ENCODE measurements around the gene AATK. TPM values are rescaled to one million over a fixed set of nuclear protein-coding genes. Genes with fewer than 3 reads are reported as not detected.

AATK gene
- total and polyA plus RNA-seq, 2 of the 4 experiments (the other 2 are of a cell fraction), result under 0.01 to 0.21 TPM

- H3K18ac ChIP-seq (ENCODE audit: low read depth, low read length), result no peak overlapping the region
- ATAC-seq (ENCODE audit: low read depth), result no peak
- no peak overlapping the region for H4K5ac ChIP-seq (ENCODE audit: low read depth, low read length)
- no peaks in the 10 kb centered on the region for H3K4me1 ChIP-seq (ENCODE audit: control insufficient read depth, insufficient read depth, low read length)
- WGBS, 2 experiments (ENCODE audit: extremely low coverage in 2 of 2, insufficient read length in 1 of 2), result 64% methylated on average over 6 of the region's 25 CpGs; no CpG with 5 or more reads in 1 of the 2 experiments
- peaks cover 26% of the 10 kb centered on the region; the same call in 1 of the 2 replicates for H3K27me3 ChIP-seq (ENCODE audit: control insufficient read depth, insufficient read depth, low read length)
- H4K20me1 ChIP-seq (ENCODE audit: insufficient read depth, low read length), result no peaks in the 10 kb centered on the region
- BruUV-seq (replicated peaks), result no TSS peak
- H3K9me1 ChIP-seq (ENCODE audit: insufficient read depth, low read length), result no peaks in the 10 kb centered on the region
- H3K4me3 ChIP-seq (ENCODE audit: insufficient read depth, low read depth, low read length), result no peak overlapping the region
- no peak overlapping the region for H2AFZ ChIP-seq (replicated peaks; ENCODE audit: low read length, poor library complexity)
- no peak overlapping the region for H3K4me2 ChIP-seq (ENCODE audit: low read depth, low read length)
- no peak overlapping the region for H2BK15ac ChIP-seq (ENCODE audit: low read depth, low read length)
- H3K14ac ChIP-seq (replicated peaks; ENCODE audit: low read depth, low read length), result no peak overlapping the region
- no peak overlapping the region for H2BK5ac ChIP-seq (ENCODE audit: low read depth, low read length, poor library complexity, severe bottlenecking)
- no peak overlapping the region for H3K23ac ChIP-seq (ENCODE audit: low read depth, low read length)
- H3K4ac ChIP-seq (ENCODE audit: low read depth, low read length), result no peak overlapping the region
- H2BK120ac ChIP-seq (ENCODE audit: low read depth, low read length), result no peak overlapping the region
- intact Hi-C loops (cut with micrococcal nuclease), result no loop called here
- in situ Hi-C loops (cut with MboI; ENCODE audit: low sequenced_read_pairs), result no loop called here
- TF ChIP-seq POLR2A (IDR thresholded peaks at IDR 0.05; ENCODE audit: low read depth, low read length), result no peak
- no peak for TF ChIP-seq RCOR1 (IDR thresholded peaks at IDR 0.05; ENCODE audit: insufficient replicate concordance, low read length)
- no peak for TF ChIP-seq MXI1 (IDR thresholded peaks at IDR 0.05; ENCODE audit: borderline replicate concordance, low read depth, low read length)
- no peak for TF ChIP-seq RFX5 (IDR thresholded peaks at IDR 0.05; ENCODE audit: low read depth, low read length)
- no peak for TF ChIP-seq ELK1 (IDR thresholded peaks at IDR 0.05; ENCODE audit: borderline replicate concordance, low read depth, low read length)
- no peak for TF ChIP-seq MAFK (IDR thresholded peaks at IDR 0.05; ENCODE audit: low read depth, low read length)
- no peak for TF ChIP-seq USF2 (IDR thresholded peaks at IDR 0.05; ENCODE audit: low read depth, low read length)
- no peak for TF ChIP-seq NFE2L2 (IDR thresholded peaks at IDR 0.05; ENCODE audit: low read depth, low read length)
- TF ChIP-seq BHLHE40 (IDR thresholded peaks at IDR 0.05; ENCODE audit: low read depth, low read length), result no peak
- TF ChIP-seq CEBPB (IDR thresholded peaks at IDR 0.05; ENCODE audit: low read depth, low read length), result no peak
- no peak for TF ChIP-seq CTCF (conservative IDR thresholded peaks at IDR 0.05; ENCODE audit: low read depth, low read length)
- TF ChIP-seq MAZ (IDR thresholded peaks at IDR 0.05; ENCODE audit: borderline replicate concordance, low read depth, low read length), result no peak
- no peak for TF ChIP-seq CHD1 (IDR thresholded peaks at IDR 0.05; ENCODE audit: low read depth, low read length)
- TF ChIP-seq FOS (IDR thresholded peaks at IDR 0.05; ENCODE audit: low read depth, low read length), result no peak
- no peak for TF ChIP-seq RAD21 (IDR thresholded peaks at IDR 0.05; ENCODE audit: low read length)
- TF ChIP-seq SMC3 (IDR thresholded peaks at IDR 0.05; ENCODE audit: low read depth, low read length), result no peak
- POLR2A ChIA-PET (ENCODE audit: unreplicated experiment), result no interaction called here
- H3K9me3 ChIP-seq (ENCODE audit: control insufficient read depth, insufficient read depth, low read length), result no peaks in the 10 kb centered on the region
- no peak overlapping the region for H3K56ac ChIP-seq (ENCODE audit: extremely low read depth, insufficient read depth, low read length)
- no peak overlapping the region for H4K8ac ChIP-seq (ENCODE audit: low read depth in 2 of 2, low read length in 2 of 2)
- DNase-seq, result no peak
- no peak overlapping the region for H2AK9ac ChIP-seq (replicated peaks; ENCODE audit: low read depth, low read length, poor library complexity)
- H3K27ac ChIP-seq (ENCODE audit: insufficient read depth, low read length), result no peak overlapping the region
- dilution Hi-C loops (cut with HindIII; ENCODE audit: low sequenced_read_pairs, unreplicated experiment), result no loop called here
- H3K9ac ChIP-seq (ENCODE audit: low read depth, low read length), result no peak overlapping the region
- no peak overlapping the region for H2AK5ac ChIP-seq (ENCODE audit: low read depth, low read length)
- no peak overlapping the region for H4K91ac ChIP-seq (ENCODE audit: insufficient read depth, low read depth, low read length)
- no peak overlapping the region for H2BK20ac ChIP-seq (ENCODE audit: low read depth, low read length)
- no peaks in the 10 kb centered on the region for H3K36me3 ChIP-seq (ENCODE audit: control insufficient read depth, insufficient read depth, low read length)
- CTCF ChIA-PET, result no interaction called here
- no peaks in the 10 kb centered on the region for H3K79me1 ChIP-seq (ENCODE audit: low read depth in 1 of 2, low read length in 2 of 2)
These were observed 6.3 kb downstream of the AATK start for GRCh38 chr17:81159611-81160265.

All from IMR-90 (cell line).